HCT116 (cell line): ENCODE measurements around the gene ZNF48. TPM values are rescaled to one million over a fixed set of nuclear protein-coding genes. Genes with fewer than 3 reads are reported as not detected.

Experiments used
- ATAC-seq: fragments of 200-7000 bp; cut with Tn5 transposase; 2 replicates; pipeline ENCODE4 v1.9.1; 2020; ENCODE audit warnings: mild to moderate bottlenecking, moderate library complexity
- BruUV-seq: library from RNA; stranded (reverse); fragments of 400-500 nt; replicated peaks from 2 replicates; lab custom pipeline; 2021; lab: Mats Ljungman, UMichigan
- CTCF ChIA-PET: fragments of 300-600 bp; sonication (Branson Sonifier 250); formaldehyde crosslinking; loops from one replicate; lab custom pipeline; 2021; ENCODE audit warnings: antibody characterized with exemption; lab: Charles Lee
- POLR2A ChIA-PET: fragments of 300-600, 350-600 bp; sonication (Branson Sonifier 250); formaldehyde crosslinking; loops from one replicate; lab custom pipeline; 2021; ENCODE audit warnings: antibody characterized with exemption; lab: Charles Lee
- RAD21 ChIA-PET, 2 experiments: fragments of 300-600 bp; sonication (Branson Sonifier 250); formaldehyde crosslinking; loops; one replicate each; lab custom pipeline; 2023; ENCODE audit warnings: low total read pairs in 2 of 2; ENCODE audit not compliant: uncharacterized antibody in 2 of 2, unreplicated experiment in 2 of 2, low non-redundant PET in 1 of 2; lab: Charles Lee
- DNase-seq: peaks from one replicate; pipeline ENCODE4 v3.0.0-alpha.2; 2010; ENCODE audit warnings: low read depth, low spot score
- H2AFZ ChIP-seq: fragments of 200-600 bp; shearing (Covaris generic), sonication (generic); 2 replicates; pipeline ENCODE4 v1.6.1; 2017; ENCODE audit warnings: low read depth, mixed run types, mixed read lengths, antibody characterized with exemption, low read length; ENCODE audit not compliant: poor library complexity, severe bottlenecking
- H3K27ac ChIP-seq: 2 replicates; pipeline ENCODE4 v1.5.1; 2012; ENCODE audit warnings: low read depth, low read length
- H3K27me3 ChIP-seq: fragments of 200-600 bp; sonication (generic); 2 replicates; pipeline ENCODE4 v1.6.1; 2016; ENCODE audit warnings: mixed run types, low read length, mixed read lengths; ENCODE audit not compliant: insufficient read depth
- H3K36me3 ChIP-seq, 2 experiments: fragments of 200-500 bp in 1 of 2; fragments of 200-600 bp in 1 of 2; sonication (Bioruptor generic) in 1 of 2; sonication (generic) in 1 of 2; 2 replicates each; pipeline versions ENCODE4 v1.5.1 to v1.6.1; 2014 to 2016; ENCODE audit warnings: low read length in 2 of 2, inconsistent platforms in 1 of 2, mixed read lengths in 1 of 2, mixed run types in 1 of 2; ENCODE audit not compliant: insufficient read depth in 2 of 2, control insufficient read depth in 1 of 2
- H3K4me1 ChIP-seq, 2 experiments: fragments of 200-600 bp in 1 of 2; sonication (generic) in 1 of 2; 2 replicates each; pipeline versions ENCODE4 v1.5.1 to v1.6.1; 2012 to 2017; ENCODE audit warnings: low read length in 2 of 2, inconsistent platforms in 1 of 2, mild to moderate bottlenecking in 1 of 2, mixed read lengths in 1 of 2, mixed run types in 1 of 2, moderate library complexity in 1 of 2; ENCODE audit not compliant: insufficient read depth in 2 of 2, control insufficient read depth in 1 of 2
- H3K4me2 ChIP-seq: fragments of 200-600 bp; sonication (generic); 2 replicates; pipeline ENCODE4 v1.6.1; 2017; ENCODE audit warnings: mixed run types, low read length, mixed read lengths
- H3K4me3 ChIP-seq, 2 experiments: fragments of 200-600 bp in 1 of 2; sonication (generic) in 1 of 2; replicated peaks in 1 of 2; 2 replicates each; pipeline ENCODE4 v1.5.1; 2011 to 2016; ENCODE audit warnings: low read length in 2 of 2, control low read depth in 1 of 2, low read depth in 1 of 2, mild to moderate bottlenecking in 1 of 2, mixed read lengths in 1 of 2, mixed run types in 1 of 2
- H3K79me2 ChIP-seq: fragments of 200-600 bp; sonication (generic); 2 replicates; pipeline ENCODE4 v1.6.1; 2017; ENCODE audit warnings: mild to moderate bottlenecking, mixed run types, low read length, moderate library complexity, mixed read lengths; ENCODE audit not compliant: insufficient read depth
- H3K9ac ChIP-seq: fragments of 200-600 bp; sonication (generic); 2 replicates; pipeline ENCODE4 v1.6.1; 2016; ENCODE audit warnings: low read length, mixed read lengths
- H3K9me2 ChIP-seq: fragments of 200-600 bp; sonication (generic), shearing (Covaris generic); 2 replicates; pipeline ENCODE4 v1.6.1; 2017; ENCODE audit warnings: mixed run types, mild to moderate bottlenecking, moderate library complexity; ENCODE audit not compliant: insufficient read depth
- H3K9me3 ChIP-seq, 2 experiments: fragments of 200-500 bp in 1 of 2; fragments of 200-600 bp in 1 of 2; sonication (Bioruptor generic) in 1 of 2; sonication (generic) in 1 of 2; 2 replicates each; pipeline ENCODE4 v1.6.1; 2014 to 2017; ENCODE audit warnings: low read length in 2 of 2, mixed read lengths in 2 of 2, inconsistent platforms in 1 of 2, low read depth in 1 of 2, mild to moderate bottlenecking in 1 of 2, mixed run types in 1 of 2, moderate library complexity in 1 of 2; ENCODE audit not compliant: control insufficient read depth in 1 of 2, insufficient read depth in 1 of 2
- H4K20me1 ChIP-seq: fragments of 200-600 bp; sonication (generic), shearing (Covaris generic); 2 replicates; pipeline ENCODE4 v1.6.1; 2017; ENCODE audit warnings: mixed run types, mild to moderate bottlenecking, moderate library complexity; ENCODE audit not compliant: insufficient read depth
- ELF1 ChIP-seq: IDR thresholded peaks from 2 replicates; pipeline ENCODE4 v1.6.1; 2012; ENCODE audit warnings: low read depth, borderline replicate concordance
- EZH2 ChIP-seq: fragments of 200-600 bp; sonication (generic); IDR thresholded peaks from 2 replicates; pipeline ENCODE4 v1.6.1; 2017; ENCODE audit warnings: antibody characterized with exemption, mixed run types
- EZH2phosphoT487 ChIP-seq: fragments of 200-600 bp; IDR thresholded peaks from 2 replicates; pipeline ENCODE4 v1.6.1; 2018; ENCODE audit warnings: antibody characterized with exemption, borderline replicate concordance
- FOSL1 ChIP-seq: IDR thresholded peaks from 2 replicates; pipeline ENCODE4 v1.6.1; 2012; ENCODE audit warnings: low read depth
- JUND ChIP-seq: IDR thresholded peaks from 2 replicates; pipeline ENCODE4 v1.6.1; 2012
- SP1 ChIP-seq: IDR thresholded peaks from 2 replicates; pipeline ENCODE4 v1.6.1; 2012; ENCODE audit warnings: low read depth
- SRF ChIP-seq: IDR thresholded peaks from 2 replicates; pipeline ENCODE4 v1.6.1; 2012; ENCODE audit warnings: low read depth
- TCF7L2 ChIP-seq: IDR thresholded peaks from 2 replicates; pipeline ENCODE4 v1.7.0; 2011; ENCODE audit warnings: borderline replicate concordance, inconsistent platforms; ENCODE audit not compliant: insufficient read depth, insufficient read length; ENCODE audit errors: extremely low read depth
- YY1 ChIP-seq: IDR thresholded peaks from 2 replicates; pipeline ENCODE4 v1.6.1; 2011; ENCODE audit warnings: low read length, low read depth, moderate library complexity, mild to moderate bottlenecking; ENCODE audit not compliant: insufficient replicate concordance; ENCODE audit errors: extremely low read depth
- ZNF274 ChIP-seq: fragments of 200-500 bp; sonication (Bioruptor generic); IDR thresholded peaks from 2 replicates; pipeline ENCODE4 v1.6.1; 2014; ENCODE audit warnings: mild to moderate bottlenecking, low read depth, low read length, inconsistent platforms
- intact Hi-C: fragments of 100-400 bp; cut with micrococcal nuclease; formaldehyde crosslinking; loops from 2 replicates; pipeline ENCODE4 v1.10.0; 2022
- total RNA-seq: library from RNA; stranded (reverse); gene quantifications from one replicate; pipeline ENCODE4 v1.2.1, GENCODE V29; 2021; ENCODE audit not compliant: unreplicated experiment
- TF ChIP-seq, protein P1 (sequence below): IDR thresholded peaks from 2 replicates; pipeline ENCODE4 v1.6.1; 2012
- TF ChIP-seq, protein P2 (sequence below): IDR thresholded peaks from 2 replicates; pipeline ENCODE4 v1.6.1; 2012; ENCODE audit warnings: low read depth

ZNF48 gene
- total RNA-seq, 1 experiment from 2014 or later: 17.9 TPM

DNA sequence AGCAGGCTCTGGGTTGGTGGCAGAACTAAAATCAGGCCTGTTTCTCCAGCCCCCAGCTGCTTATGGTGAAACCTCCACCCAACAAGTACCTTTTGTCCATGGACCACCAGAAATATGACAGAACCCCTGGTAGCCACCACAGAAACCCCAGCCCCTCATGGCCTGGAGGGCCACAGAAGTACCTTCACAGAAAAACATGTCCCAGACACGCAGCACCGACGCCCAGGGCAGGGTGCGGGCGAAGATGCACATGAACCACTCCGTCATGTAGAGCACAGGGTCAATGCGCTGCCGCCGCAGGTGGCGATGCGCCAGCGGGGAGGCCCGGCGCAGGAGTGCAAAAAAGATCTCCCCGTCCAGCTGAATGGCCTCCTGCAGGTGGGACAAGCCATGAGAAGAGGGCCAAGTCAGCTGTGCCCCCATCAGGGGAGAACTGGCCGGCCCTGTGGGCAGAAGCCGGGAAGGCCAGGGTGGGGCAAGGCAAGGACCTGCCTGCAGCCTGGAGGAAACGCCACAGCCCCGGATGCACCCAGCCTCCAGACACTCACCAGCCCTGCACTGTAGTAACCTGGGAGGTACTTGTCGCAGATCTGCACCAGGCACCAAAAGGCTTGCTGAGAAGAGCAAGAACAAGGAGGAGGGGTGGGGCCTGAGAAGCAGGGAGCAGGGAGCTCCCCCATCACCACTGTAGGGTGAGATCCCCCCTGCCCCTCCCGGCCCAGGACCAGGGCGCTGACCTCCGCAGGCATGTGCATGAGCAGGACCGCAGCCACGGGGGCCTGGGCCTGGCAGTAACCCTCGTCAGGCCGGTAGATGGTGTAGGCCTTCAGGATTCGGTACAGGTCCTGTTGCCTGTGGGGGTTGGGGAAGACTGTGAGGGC lies 36.0 kb upstream of the ZNF48 start:
- Histone ChIP-seq H3K27me3 (no peaks in the 10 kb centered on the region), H4K20me1 (no peaks in the 10 kb centered on the region), H3K4me1 (peaks cover 12 to 24% of the 10 kb centered on the region in 2 experiments), H2AFZ (no peak overlapping the region), H3K4me3 (no peak overlapping the region), H3K79me2 (peaks cover 48% of the 10 kb centered on the region), H3K4me2 (no peak overlapping the region), H3K9me2 (no peaks in the 10 kb centered on the region), H3K9me3 (no peaks in the 10 kb centered on the region), H3K27ac (no peak overlapping the region), H3K9ac (no peak overlapping the region), H3K36me3 (peaks cover 12 to 30% of the 10 kb centered on the region in 2 experiments; a peak in 3 of 4 replicates)
- POLR2A ChIA-PET: no interaction called here
- no TSS peak for BruUV-seq
- CTCF ChIA-PET: no interaction called here
- ATAC-seq (no peak), DNase-seq (no peak)
- TF ChIP-seq EZH2phosphoT487 (no peak), EZH2 (no peak), ZNF274 (no peak), YY1 (no peak), FOSL1 (no peak), SRF (no peak), TCF7L2 (no peak), ELF1 (no peak), SP1 (no peak), JUND (no peak)
- TF ChIP-seq, protein P1, sequence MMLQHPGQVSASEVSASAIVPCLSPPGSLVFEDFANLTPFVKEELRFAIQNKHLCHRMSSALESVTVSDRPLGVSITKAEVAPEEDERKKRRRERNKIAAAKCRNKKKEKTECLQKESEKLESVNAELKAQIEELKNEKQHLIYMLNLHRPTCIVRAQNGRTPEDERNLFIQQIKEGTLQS: no peak
- TF ChIP-seq, protein P2, sequence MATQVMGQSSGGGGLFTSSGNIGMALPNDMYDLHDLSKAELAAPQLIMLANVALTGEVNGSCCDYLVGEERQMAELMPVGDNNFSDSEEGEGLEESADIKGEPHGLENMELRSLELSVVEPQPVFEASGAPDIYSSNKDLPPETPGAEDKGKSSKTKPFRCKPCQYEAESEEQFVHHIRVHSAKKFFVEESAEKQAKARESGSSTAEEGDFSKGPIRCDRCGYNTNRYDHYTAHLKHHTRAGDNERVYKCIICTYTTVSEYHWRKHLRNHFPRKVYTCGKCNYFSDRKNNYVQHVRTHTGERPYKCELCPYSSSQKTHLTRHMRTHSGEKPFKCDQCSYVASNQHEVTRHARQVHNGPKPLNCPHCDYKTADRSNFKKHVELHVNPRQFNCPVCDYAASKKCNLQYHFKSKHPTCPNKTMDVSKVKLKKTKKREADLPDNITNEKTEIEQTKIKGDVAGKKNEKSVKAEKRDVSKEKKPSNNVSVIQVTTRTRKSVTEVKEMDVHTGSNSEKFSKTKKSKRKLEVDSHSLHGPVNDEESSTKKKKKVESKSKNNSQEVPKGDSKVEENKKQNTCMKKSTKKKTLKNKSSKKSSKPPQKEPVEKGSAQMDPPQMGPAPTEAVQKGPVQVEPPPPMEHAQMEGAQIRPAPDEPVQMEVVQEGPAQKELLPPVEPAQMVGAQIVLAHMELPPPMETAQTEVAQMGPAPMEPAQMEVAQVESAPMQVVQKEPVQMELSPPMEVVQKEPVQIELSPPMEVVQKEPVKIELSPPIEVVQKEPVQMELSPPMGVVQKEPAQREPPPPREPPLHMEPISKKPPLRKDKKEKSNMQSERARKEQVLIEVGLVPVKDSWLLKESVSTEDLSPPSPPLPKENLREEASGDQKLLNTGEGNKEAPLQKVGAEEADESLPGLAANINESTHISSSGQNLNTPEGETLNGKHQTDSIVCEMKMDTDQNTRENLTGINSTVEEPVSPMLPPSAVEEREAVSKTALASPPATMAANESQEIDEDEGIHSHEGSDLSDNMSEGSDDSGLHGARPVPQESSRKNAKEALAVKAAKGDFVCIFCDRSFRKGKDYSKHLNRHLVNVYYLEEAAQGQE: no peak
- intact Hi-C loops: no loop called here
- RAD21 ChIA-PET: no interaction called here
